CD14-positive monocyte (primary cell): ENCODE data around the gene ARMH3. TPM values are rescaled to one million over a fixed set of nuclear protein-coding genes. Genes with fewer than 3 reads are reported as not detected.

Experiments
- DNase-seq, 3 donors: peaks; one replicate each; pipeline ENCODE4 v3.0.0-alpha.2; 2011 to 2022
- H2AFZ ChIP-seq: 2 replicates; pipeline ENCODE4 v1.6.0; 2012; ENCODE audit warnings: mild to moderate bottlenecking, low read depth, low read length, inconsistent platforms; ENCODE audit not compliant: insufficient read depth, poor library complexity, severe bottlenecking
- H3K27ac ChIP-seq, 2 donors: 1 replicate in 1 of 2; 2 replicates in 1 of 2; pipeline ENCODE4 v1.5.1; 2012 to 2013; ENCODE audit warnings: low read length in 2 of 2, control low read depth in 1 of 2, inconsistent platforms in 1 of 2, low read depth in 1 of 2, mild to moderate bottlenecking in 1 of 2
- H3K27me3 ChIP-seq, 2 donors: one replicate each; pipeline versions ENCODE4 v1.6.0 to v1.6.1; 2011 to 2013; ENCODE audit warnings: low read length in 2 of 2; ENCODE audit not compliant: control insufficient read depth in 2 of 2, insufficient read depth in 2 of 2
- H3K36me3 ChIP-seq, 2 donors: replicated peaks in 1 of 2; 1 replicate in 1 of 2; 2 replicates in 1 of 2; pipeline versions ENCODE4 v1.5.1 to v1.6.1; 2012 to 2013; ENCODE audit warnings: low read length in 2 of 2, control low read depth in 1 of 2, inconsistent platforms in 1 of 2, mild to moderate bottlenecking in 1 of 2; ENCODE audit not compliant: insufficient read depth in 2 of 2, control insufficient read depth in 1 of 2
- H3K4me1 ChIP-seq, 2 donors: 1 replicate in 1 of 2; 2 replicates in 1 of 2; pipeline versions ENCODE4 v1.5.1 to v1.6.1; 2012 to 2013; ENCODE audit warnings: low read length in 2 of 2, control low read depth in 1 of 2, inconsistent platforms in 1 of 2, mild to moderate bottlenecking in 1 of 2, moderate library complexity in 1 of 2; ENCODE audit not compliant: insufficient read depth in 2 of 2, control insufficient read depth in 1 of 2
- H3K4me2 ChIP-seq: replicated peaks from 2 replicates; pipeline ENCODE3; 2012; ENCODE audit warnings: low read length, moderate library complexity, mild to moderate bottlenecking; ENCODE audit not compliant: poor library complexity, severe bottlenecking; ENCODE audit errors: extremely low read depth
- H3K4me3 ChIP-seq, 3 experiments: fragments of 200-600 bp in 1 of 3; sonication (generic) in 1 of 3; replicated peaks in 1 of 3; 1 replicate in 2 of 3; 2 replicates in 1 of 3; pipeline ENCODE4 v1.5.1; 2011 to 2013; ENCODE audit warnings: low read length in 3 of 3, mild to moderate bottlenecking in 3 of 3, control low read depth in 2 of 3, low read depth in 2 of 3, inconsistent platforms in 1 of 3, moderate library complexity in 1 of 3
- H3K79me2 ChIP-seq: 2 replicates; pipeline ENCODE4 v1.6.0; 2012; ENCODE audit warnings: mild to moderate bottlenecking, control low read depth, inconsistent platforms, low read length, moderate library complexity; ENCODE audit not compliant: insufficient read depth
- H3K9ac ChIP-seq: 2 replicates; pipeline ENCODE4 v1.6.0; 2017; ENCODE audit warnings: low read length, mild to moderate bottlenecking; ENCODE audit not compliant: insufficient read depth, poor library complexity, severe bottlenecking
- H3K9me3 ChIP-seq, 2 donors: replicated peaks in 1 of 2; 1 replicate in 1 of 2; 2 replicates in 1 of 2; pipeline versions ENCODE4 v1.5.1 to v1.6.1; 2012 to 2013; ENCODE audit warnings: low read length in 2 of 2, control low read depth in 1 of 2; ENCODE audit not compliant: control insufficient read depth in 1 of 2, insufficient read depth in 1 of 2
- H4K20me1 ChIP-seq: 2 replicates; pipeline ENCODE4 v1.6.0; 2012; ENCODE audit warnings: mild to moderate bottlenecking, low read length, control low read depth, moderate library complexity; ENCODE audit not compliant: insufficient read depth
- H3K27ac Mint-ChIP-seq, 7 donors: one replicate each; pipeline ENCODE4 v1.8.0; 2020; ENCODE audit warnings: mild to moderate bottlenecking in 7 of 7, mixed read lengths in 7 of 7, moderate library complexity in 6 of 7, inconsistent platforms in 2 of 7
- H3K27me3 Mint-ChIP-seq, 3 donors: one replicate each; pipeline ENCODE4 v1.8.0; 2021 to 2022; ENCODE audit warnings: low read depth in 3 of 3, mild to moderate bottlenecking in 3 of 3, mixed read lengths in 3 of 3, moderate library complexity in 3 of 3, inconsistent platforms in 1 of 3
- H3K36me3 Mint-ChIP-seq, 2 donors: one replicate each; pipeline ENCODE4 v1.8.0; 2020; ENCODE audit warnings: mixed read lengths in 2 of 2, inconsistent platforms in 1 of 2, mild to moderate bottlenecking in 1 of 2
- H3K4me1 Mint-ChIP-seq: one replicate; pipeline ENCODE4 v1.8.0; 2020; ENCODE audit warnings: mild to moderate bottlenecking, mixed read lengths
- H3K4me3 Mint-ChIP-seq, 2 donors: one replicate each; pipeline ENCODE4 v1.8.0; 2020; ENCODE audit warnings: mild to moderate bottlenecking in 2 of 2, mixed read lengths in 2 of 2, moderate library complexity in 1 of 2
- H3K9me3 Mint-ChIP-seq, 7 donors: one replicate each; pipeline ENCODE4 v1.8.0; 2020 to 2022; ENCODE audit warnings: mixed read lengths in 7 of 7, mild to moderate bottlenecking in 6 of 7, moderate library complexity in 6 of 7, inconsistent platforms in 2 of 7
- CTCF ChIP-seq: fragments of 200-600 bp; IDR thresholded peaks from one replicate; pipeline ENCODE4 v1.8.0; 2022; ENCODE audit warnings: antibody characterized with exemption, mild to moderate bottlenecking
- WGBS: methylation state at CpG from one replicate; pipeline ENCODE4 v1.1.5; 2013; ENCODE audit warnings: missing lambda C conversion rate; ENCODE audit not compliant: insufficient coverage; 5-methylcytosine and 5-hydroxymethylcytosine counted together
- intact Hi-C, 2 donors: fragments of 100-400 bp; cut with micrococcal nuclease; formaldehyde crosslinking; loops; one replicate each; pipeline versions ENCODE4 v1.15.0 to v1.15.1; 2023
- polyA plus RNA-seq, 3 donors: library from polyadenylated mRNA; depleted of rRNA in 1 of 3; unstranded in 2 of 3; stranded (reverse) in 1 of 3; fragments of 300-500 nt in 2 of 3; fragments of >200 nt in 1 of 3; fragmentation: Illumina TruSeq in 2 of 3; gene quantifications; 1 replicate in 2 of 3; 2 replicates in 1 of 3; pipeline ENCODE4 v1.2.3, GENCODE V29; 2012 to 2021

ARMH3 gene
- polyA plus RNA-seq, 3 donors: 20.4 to 26.3 (median 22.1) TPM

- peaks cover 77% of the 10 kb centered on the region for H4K20me1 ChIP-seq
- peaks cover 62% of the 10 kb centered on the region for H3K4me1 Mint-ChIP-seq
- H3K4me2 ChIP-seq: no peak overlapping the region
- intact Hi-C loops: no loop called here
- no peak for DNase-seq
- TF ChIP-seq CTCF: no peak
- H3K27ac Mint-ChIP-seq: peak overlapping the region in 1 of 7 donors; percentile 32
- peaks cover 23 to 27% (median 23%) of the 10 kb centered on the region in 3 donors for H3K27me3 Mint-ChIP-seq
- peaks cover 11 to 38% of the 10 kb centered on the region in 2 donors for H3K36me3 ChIP-seq
- H3K9me3 ChIP-seq: no peaks in the 10 kb centered on the region
- no peak overlapping the region for H3K27ac ChIP-seq
- H3K9ac ChIP-seq: no peak overlapping the region
- no peak overlapping the region for H3K4me3 Mint-ChIP-seq
- no peak overlapping the region for H2AFZ ChIP-seq
- peaks cover 5 to 14% of the 10 kb centered on the region in 2 donors for H3K27me3 ChIP-seq
- H3K79me2 ChIP-seq: no peaks in the 10 kb centered on the region
- WGBS: 100% methylated on average over 1 of the region's 3 CpGs
- no peak overlapping the region for H3K4me3 ChIP-seq
- peaks cover 57 to 60% of the 10 kb centered on the region in 2 donors for H3K36me3 Mint-ChIP-seq
- H3K4me1 ChIP-seq: peaks cover 44 to 53% of the 10 kb centered on the region in 2 donors
- H3K9me3 Mint-ChIP-seq: peaks cover 0 to 2% (median 0%) of the 10 kb centered on the region in 7 donors
Observed at GRCh38 chr10:101845893-101846292, 210.1 kb downstream of the ARMH3 start.

GRCh38 chr10:101843032-101844021, 212.6 kb downstream of the ARMH3 start, which contains the start of gene KCNIP2:
Gene KCNIP2, minus strand, starts transcription at chr10:101843800. Its CDS starts 232 bp downstream, at chr10:101843568.
- peak; percentile 74 for TF ChIP-seq CTCF
- peak within 1 kb of the TSS in 5 of 7 donors; percentile 18 to 70 (median 53) for H3K27ac Mint-ChIP-seq
- no peak within 1 kb of the TSS for H3K27ac ChIP-seq
- DNase-seq: peak; percentile 34 to 55 (median 40)
- peak within 1 kb of the TSS; percentile 33 for H3K9ac ChIP-seq
- H3K4me1 Mint-ChIP-seq: peaks cover 55% of the 10 kb centered on the region
- H3K36me3 Mint-ChIP-seq: peaks cover 45 to 46% of the 10 kb centered on the region in 2 donors
- no peaks in the 10 kb centered on the region for H3K79me2 ChIP-seq
- peak within 1 kb of the TSS; percentile 70 to 90 for H3K4me3 Mint-ChIP-seq
- H3K4me2 ChIP-seq: peak within 1 kb of the TSS; percentile 82
- peaks cover 0 to 2% (median 0%) of the 10 kb centered on the region in 7 donors for H3K9me3 Mint-ChIP-seq
- H3K36me3 ChIP-seq: peaks cover 11 to 32% of the 10 kb centered on the region in 2 donors
- WGBS: 34% methylated on average over 34 of the region's 60 CpGs
- peak within 1 kb of the TSS; percentile 51 for H2AFZ ChIP-seq
- H3K27me3 Mint-ChIP-seq: peaks cover 25 to 42% (median 31%) of the 10 kb centered on the region in 3 donors
- H3K4me3 ChIP-seq: peak within 1 kb of the TSS; percentile 18 to 69 (median 25)
- intact Hi-C loops: loop anchor here (5.0 kb wide), 3 partner anchors 169 to 229 kb away; partner anchors contain the start of gene HPS6 (in 1 of the 2)
- peaks cover 42 to 54% of the 10 kb centered on the region in 2 donors for H3K4me1 ChIP-seq
- peaks cover 5 to 16% of the 10 kb centered on the region in 2 donors for H3K27me3 ChIP-seq
- peaks cover 85% of the 10 kb centered on the region for H4K20me1 ChIP-seq
- H3K9me3 ChIP-seq: no peaks in the 10 kb centered on the region
